Activated gamma-delta T cell (primary cell): ENCODE measurements around the gene PXDN.

Experiments
- DNase-seq: peaks from one replicate; lab custom pipeline; 2025; lab: John Stamatoyannopoulos, UW

The PXDN gene

DNA sequence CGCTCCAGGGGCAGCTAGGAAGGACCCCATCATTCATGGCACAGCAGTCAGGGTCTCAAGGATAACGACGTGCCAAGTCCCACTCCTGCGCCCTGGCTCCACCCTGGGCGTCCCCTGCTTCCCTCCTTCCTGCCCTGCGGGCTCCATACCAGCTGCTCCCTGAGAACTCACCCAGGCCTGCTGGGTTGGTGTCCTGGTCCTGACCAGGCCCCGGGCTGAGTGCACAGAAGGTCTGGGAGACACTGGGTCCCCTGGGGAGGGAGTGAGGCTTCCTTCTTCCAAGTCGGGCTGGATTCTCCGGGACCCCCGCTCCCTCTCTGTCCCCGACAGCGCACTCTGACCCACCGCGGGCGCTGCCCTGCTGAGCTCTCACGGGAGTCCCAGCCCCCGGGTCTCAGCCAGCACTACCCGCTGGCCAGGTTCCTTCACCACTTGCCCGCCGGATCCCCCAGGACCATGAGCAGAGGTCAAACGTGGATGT, 160.2 kb downstream of the PXDN start:
- no peak for DNase-seq

DNA sequence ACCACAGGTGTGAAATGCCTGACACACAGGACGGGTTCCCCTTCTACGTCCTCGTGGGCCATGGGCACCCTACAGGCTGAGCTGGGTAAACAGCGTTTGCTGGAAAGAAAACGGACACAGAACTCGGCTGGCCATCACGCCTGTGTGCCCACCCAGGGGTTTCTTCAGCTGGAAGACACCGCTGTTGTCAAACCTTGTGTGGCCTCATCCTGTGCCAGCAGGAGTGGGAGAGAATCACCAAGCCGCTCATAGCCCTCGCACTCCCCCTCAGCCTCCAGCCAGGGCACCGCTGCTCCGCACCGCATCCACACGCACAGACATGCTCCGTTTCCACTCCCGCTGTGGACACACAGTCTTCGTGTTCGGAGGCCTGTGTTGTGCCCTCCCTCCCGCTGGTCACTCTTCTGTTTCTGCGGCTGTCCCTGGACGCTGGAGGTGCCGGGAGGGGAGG, 161.4 kb downstream of the PXDN start:
- no peak for DNase-seq

DNA sequence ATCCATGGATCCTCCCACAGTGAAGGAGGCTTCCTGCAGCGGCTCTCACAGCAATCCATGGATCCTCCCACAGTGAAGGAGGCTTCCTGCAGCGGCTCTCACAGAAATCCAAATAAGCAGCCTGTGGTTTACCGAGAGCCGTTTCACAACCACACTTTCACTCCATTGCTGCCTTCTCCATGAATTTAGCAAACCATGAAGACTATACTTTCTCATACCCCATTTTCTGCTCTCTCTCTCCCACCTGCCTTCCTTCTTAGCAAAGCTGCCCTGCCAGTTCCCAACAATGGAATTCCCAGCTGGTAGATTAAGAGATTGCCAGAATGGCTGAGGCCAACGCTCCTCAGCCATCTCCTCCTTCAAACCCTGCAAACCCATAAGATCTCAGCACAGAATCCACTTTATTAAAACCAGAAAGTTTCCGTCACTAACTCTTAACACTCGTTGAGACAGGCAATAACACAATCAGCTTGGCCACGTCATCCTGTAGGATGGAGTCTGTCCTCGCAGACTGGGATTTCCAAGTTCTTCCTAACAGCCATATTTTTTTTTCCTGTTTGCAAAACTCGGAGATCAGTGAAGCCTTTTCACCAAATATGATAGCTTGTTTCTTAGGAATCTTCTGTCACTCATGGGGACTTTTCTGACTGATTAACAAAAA, 162.2 kb downstream of the PXDN start:
- DNase-seq, result no peak
